GM18867 (cell line): ENCODE results near the gene ALDH3B2.
"Not testable (repeated sequence)": the region's sequence is repeated elsewhere in the genome, so short reads cannot be mapped to it uniquely, and the experiment has no call there.

Source experiments
- ATAC-seq: cut with Tn5 transposase; IDR thresholded peaks from one replicate; pipeline ENCODE4 v1.9.1; 2021; ENCODE audit warnings: mild to moderate bottlenecking, moderate library complexity; ENCODE audit not compliant: unreplicated experiment

The ALDH3B2 gene

DNA sequence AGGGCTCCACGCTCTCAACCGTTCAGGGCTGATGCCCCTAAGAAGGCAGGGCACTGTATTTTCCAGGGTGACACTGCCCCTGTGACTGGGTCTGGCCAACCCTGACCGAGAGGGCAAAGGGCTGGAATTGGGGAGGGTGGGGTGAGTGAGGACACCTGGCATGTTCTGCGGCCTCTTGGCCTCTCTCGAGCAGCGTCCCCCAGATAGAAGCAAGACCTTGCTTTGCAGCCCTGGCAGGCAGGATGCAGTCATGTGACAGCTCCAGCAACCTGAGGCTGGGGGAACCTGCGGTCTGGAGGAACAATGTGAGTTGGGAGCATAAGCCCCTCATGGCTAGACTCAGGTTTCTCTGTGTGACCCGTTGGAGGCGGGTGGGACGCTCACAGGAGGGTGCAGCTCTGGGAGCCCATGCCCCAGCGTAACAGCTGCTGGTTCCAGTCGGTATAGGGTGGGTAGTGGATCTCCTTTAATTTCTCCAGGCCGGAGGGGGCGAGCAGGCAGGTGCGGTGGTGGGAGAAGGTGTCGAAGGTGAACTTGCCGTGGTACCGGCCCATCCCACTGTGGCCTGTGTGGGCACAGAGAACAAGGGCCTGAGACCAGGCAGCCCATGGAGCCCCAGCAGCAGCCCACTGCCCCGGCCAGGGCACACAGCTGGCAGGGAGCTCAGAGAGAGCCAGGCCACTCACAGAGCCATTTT, 11.4 kb downstream of the ALDH3B2 start:
- no peak for ATAC-seq

DNA sequence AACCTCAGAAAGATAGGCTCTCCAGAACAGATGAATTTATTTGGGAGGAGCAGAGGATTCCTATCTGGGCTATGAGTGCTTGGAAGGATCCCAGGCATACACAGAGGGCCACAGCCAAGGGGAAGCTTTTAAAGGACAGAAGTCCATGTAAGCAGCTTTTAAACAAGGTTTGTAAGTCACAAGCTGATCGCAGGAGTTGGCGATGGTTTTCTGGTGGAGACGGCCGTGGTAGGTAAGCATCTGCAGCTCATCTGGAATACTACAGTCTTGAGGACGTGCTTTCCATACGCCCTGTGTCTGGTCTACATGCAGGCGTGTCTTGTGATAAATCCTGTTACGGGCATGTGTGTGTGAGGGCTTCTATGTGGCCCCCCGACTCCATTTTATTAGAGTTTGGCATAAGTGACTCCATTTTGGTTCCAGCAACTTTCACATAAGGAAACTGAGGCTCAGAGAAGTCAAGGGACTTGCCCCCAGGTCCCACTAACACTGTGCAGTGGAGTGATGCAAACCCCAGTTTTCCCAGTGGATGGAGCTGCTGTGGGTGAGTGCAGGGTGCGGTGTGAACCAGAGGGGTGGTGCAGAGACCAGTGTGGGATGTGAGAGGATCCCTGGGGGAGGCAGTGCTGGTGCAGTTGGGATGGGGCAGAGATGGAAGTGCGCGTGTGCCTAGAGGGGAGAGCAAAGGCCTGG, 12.1 kb downstream of the ALDH3B2 start:
- ATAC-seq, result no peak

DNA sequence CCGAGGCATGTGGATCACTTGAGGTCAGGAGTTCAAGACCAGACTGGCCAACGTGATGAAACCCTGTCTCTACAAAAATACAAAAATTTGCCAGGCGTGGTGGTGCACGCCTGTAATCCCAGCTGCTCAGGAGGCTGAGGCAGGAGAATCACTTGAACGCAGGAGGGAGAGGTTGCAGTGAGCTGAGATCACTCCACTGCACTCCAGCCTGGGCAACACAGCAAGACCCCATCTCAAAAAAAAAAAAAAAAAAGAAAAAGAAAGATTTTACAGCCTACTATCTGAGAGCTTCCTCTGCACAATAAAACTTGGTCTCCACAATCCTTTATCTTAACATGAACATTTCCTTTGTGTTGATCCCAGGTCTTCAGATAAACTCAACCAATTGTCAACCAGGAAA, 13.7 kb downstream of the ALDH3B2 start:
- ATAC-seq, result not testable (repeated sequence)

DNA sequence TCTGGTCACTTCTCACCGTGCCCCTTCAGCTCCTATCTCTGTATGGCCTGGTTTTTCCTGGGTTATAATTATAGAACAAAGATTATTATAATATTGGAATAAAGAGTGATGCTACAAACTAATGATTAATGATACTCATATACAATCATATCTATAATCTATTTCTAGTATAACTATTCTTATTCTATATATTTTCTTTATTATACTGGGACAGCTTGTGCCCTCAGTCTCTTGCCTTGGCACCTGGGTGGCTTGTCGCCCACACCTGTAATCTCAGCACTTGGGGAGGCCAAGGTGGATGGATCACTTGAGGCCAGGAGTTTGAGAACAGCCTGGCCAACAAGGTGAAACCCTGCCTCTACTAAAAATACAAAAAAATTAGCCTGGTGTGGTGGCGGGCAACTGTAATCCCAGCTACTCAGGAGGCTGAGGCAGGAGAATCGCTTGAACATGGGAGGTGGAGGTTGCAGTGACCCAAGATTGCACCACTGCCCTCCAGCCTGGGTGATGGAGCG, 14.7 kb downstream of the ALDH3B2 start:
- not testable (repeated sequence) for ATAC-seq

DNA sequence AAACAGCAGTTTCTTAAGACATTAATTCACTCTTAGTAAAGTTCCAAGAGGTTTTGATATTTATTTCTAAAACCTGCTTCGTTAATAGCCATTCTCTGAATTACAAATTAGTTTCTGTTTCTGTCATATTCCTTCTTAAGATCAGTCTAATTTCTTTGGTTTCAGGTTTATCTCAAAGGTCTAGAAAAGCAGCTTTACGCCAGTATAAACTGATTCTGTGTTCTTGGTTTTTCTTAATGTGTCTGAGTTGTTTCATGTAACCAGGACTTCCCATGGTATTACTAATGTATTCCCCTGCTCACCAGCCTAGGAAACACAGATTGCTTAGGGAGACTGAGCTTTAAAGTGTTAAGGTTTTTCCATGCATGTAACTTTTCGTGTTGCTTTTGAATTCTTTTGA, 17.1 kb downstream of the ALDH3B2 start:
- ATAC-seq, result no peak

DNA sequence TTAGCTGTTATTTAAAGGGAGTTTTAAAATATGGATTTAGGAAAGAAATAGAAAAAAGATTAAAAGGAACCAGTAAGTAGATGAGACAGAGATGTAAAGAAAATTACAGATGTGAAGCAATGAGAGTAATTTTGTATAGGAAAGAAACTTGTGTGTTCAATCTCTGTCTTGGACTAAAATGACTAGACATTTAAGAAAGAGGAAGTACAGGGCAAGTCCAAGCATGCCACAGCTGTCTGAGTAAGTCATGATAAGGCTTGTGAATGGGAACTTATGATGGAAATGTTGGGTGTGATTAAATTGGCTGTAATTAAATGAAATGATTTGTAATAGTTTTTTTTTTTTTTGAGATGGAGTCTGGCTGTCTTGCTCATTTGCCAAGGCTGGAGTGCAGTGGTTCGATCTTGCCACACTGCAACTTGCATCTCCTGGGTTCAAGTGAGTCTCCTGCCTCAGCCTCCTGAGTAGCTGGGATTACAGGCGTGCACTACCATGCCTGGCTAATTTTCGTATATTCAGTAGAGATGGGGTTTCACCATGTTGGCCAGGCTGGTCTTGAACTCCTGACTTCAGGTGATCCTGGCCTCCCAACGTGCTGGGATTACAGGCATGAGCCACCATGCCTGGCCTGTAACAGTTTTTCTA, 18.0 kb downstream of the ALDH3B2 start:
- no peak for ATAC-seq

DNA sequence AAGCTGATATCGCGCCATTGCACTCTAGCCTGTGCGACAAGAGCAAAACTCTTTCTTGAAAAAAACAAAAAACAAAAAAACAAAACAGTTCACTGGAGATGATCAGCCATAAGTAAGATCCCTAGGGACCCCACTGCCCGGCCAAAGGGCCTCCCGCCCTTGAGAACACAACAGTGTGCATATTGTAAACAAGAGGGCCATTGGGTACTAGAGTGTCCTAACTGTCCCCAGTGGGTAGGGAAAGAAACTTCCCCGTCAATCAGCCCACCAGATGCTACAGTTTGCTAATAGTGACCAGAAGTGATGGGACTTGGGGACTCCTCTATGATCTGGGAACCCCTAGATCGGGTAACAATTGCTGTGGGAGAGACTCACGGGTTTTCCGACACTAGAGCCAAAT, 20.2 kb downstream of the ALDH3B2 start:
- no peak for ATAC-seq

DNA sequence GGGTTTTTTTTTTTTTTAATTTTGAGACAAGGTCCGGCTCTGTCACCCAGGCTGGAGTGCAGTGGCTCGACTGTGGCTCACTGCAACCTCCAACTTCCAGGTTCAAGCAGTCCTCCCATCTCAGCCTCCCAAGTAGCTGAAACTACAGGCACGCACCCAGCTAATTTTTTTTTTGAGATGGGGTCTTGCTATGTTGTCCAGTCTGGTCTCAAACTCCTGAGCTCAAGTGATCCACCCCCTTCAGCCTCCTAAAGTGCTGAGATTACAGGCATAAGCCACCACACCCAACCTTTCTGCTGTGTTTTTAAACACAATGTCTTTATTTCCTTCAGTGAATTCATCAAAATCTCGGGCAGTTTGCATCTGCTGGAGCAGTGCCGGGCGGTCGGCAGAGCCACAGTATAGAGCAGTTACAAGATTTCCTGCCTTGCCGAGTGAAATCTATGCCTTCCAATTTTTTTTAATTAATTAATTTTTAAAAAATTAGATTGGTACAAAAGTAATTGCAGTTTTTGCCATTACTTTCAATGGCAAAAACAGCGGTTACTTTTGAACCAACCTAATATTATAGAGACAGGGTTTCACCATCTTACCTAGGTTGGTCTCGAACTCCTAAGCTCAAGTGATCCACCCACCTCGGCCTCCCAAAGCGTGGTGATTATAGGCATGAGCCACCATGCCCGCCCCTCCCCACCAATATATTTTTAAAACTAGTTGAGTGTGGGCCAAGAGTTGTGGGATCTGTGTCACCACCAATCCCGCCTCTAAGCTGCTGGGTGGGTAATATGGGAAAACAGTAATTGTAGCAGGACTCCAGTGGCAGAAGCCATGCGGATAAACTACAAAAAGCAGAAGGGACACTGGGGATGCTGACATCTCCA, 21.2 kb downstream of the ALDH3B2 start:
- no peak for ATAC-seq

DNA sequence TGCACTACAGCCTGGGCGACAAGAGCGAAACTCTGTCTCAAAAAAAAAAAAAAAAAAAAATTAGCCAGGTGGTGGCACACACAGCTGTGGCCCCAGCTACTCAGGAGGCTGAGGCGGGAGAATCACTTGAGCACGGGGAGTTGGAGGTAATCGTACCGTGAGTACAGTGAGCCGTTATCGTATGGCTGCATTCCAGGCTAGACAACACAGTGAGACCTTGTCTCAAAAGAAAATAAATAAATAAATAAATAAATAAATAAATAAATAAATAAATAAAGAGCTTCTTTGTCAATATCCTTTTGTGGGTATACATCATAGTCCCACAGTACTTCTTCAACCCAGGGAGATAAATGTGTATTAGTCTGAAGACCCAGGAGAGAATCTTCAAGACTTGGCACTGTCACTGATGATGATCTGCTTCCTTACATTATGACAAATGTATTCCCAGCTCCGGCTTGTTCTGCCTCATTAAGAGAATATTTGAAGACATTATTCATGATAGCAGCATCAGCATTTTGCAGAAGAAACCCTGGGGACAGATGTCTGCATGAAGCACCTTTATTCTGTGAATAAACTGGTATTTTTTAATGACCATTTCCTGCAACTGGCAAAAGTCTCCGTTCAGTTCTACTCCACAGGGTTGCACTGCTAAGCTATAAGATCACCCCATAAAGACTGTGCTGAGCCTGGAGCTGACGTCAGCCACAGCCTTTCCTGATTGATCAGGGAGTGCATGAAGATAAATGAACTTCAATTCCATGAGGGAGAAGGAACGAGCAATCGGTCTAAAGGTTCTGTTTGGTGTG, 22.2 kb downstream of the ALDH3B2 start:
- ATAC-seq, result no peak

DNA sequence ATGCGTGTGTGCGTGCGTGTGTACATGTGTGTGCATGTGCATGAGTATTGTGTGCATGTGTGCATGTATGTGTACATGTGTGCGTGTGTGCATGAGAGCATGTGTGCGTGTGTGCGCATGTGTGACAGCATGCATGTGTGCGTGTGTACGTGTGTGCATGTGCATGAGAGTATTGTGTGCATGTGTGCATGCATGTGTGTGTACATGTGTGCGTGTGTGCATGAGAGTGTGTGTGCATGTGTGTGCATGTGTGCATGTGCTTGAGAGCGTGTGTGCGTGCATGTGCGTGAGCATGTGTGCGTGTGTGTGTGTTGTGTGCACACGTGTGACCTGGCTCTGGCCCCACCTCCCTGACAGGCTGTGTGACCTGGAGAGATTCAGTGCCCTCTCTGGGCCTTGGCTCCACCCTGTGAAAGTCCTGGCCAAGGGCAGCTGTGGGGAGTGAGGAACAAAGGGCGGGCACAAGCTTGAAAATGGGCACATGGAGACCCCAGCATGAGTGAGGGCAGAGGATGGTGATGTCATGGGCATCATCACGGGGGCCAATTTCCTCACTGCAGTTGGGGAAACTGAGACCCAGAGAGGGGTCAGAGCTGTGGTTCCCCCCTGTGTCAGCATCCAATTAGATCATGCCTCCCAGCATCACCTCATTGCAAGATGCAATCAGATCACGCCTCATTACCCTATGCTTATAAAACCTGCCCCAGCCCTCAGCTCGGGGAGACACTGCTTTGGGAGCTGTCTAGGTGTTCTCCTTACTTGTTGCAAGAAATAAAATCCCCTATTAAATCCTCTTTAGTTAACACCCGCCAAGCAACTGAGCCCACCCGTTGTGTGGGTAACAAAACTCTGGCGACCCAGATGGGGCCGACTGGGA, 24.6 kb downstream of the ALDH3B2 start:
- ATAC-seq, result no peak

DNA sequence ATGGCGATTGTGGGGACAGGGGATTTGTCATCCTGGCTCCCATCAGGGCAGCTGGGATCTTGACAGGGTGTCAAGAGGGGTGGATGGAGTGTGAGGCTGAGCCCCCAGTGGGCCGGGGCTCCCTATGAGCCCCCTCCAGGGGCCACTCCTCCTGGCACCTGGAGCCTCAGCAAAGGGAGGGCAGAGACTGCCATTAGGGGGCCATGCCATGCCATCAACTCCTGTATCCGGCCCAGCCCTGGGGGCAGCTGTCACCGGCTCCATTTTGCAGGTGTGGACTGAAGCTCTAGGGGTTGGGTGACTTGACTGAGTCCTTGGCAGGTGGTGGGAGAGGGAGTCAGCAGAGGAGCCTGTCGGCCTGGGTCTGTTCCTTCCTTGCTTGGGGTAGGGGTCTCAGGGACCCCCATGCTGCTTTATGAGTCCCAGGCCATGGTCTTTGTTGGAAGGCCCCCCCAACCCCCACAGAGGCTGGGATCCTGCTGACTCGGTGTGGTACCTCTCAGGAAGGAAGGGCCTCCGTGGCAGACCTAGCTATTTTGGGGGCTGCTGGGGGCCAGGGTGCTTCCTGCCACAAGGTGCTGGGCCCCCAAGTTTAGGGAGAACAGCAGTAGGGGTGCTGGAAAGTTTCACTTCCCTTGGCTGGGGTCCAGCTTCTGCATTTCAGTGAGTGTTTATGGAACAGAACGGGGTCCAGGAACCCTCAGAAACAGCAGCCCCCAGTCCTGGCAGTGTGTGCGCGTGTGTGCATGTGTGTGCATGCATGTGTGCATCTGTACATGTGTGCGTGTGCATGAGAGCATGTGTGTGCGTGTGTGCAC, 25.4 kb downstream of the ALDH3B2 start:
- ATAC-seq, result no peak

DNA sequence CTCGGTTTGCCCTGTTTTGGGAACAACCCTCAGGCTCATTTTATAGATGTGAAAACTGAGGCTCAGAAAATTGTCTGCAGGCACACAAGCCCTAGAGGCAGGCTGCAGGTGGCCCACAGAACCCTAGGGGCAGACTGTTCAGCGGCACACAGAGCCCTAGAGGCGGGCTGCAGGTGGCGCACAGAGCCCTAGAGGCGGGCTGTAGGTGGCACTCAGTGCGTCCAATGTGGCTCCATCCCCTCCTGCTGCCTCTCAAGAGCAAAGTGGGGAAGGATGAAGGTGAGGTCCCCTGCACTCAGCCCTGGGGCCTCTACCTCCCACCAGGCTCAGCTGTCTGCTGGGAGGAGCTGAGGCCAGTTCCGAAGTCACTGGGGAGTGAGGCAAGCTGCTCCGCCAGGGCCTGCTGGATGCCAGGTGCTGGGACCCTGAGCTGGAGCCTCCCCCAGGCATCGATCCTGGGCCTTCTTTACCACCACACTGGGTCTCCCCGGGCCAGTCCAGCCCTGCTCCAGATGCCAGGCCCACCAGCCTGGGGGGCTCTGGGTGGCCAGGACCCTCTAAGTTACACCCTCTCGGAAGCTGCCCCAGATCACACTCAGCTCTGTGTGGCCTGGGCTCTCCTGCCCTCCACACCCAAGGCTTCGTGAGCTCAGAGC, 26.2 kb downstream of the ALDH3B2 start:
- peak; percentile 70 for ATAC-seq

DNA sequence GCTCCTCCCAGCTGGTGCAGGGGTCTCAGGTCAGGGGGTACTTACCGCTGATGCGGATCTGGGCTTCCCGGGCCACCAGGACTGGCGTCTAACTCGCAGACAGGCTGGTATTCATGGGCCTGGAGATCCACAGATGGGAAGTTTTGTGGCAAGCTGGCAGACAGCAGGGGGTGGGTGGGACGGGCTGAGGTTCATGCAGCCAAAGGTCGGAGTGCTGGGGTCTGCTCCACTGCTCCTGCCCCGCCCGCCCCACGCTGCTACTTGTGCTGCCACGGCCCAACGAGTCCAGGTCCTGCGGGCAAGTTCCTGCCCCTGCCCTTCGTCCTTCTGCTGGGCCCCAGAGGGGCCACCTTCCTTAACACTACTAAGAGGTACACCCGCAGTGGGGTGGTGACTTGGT, 27.0 kb downstream of the ALDH3B2 start:
- no peak for ATAC-seq

DNA sequence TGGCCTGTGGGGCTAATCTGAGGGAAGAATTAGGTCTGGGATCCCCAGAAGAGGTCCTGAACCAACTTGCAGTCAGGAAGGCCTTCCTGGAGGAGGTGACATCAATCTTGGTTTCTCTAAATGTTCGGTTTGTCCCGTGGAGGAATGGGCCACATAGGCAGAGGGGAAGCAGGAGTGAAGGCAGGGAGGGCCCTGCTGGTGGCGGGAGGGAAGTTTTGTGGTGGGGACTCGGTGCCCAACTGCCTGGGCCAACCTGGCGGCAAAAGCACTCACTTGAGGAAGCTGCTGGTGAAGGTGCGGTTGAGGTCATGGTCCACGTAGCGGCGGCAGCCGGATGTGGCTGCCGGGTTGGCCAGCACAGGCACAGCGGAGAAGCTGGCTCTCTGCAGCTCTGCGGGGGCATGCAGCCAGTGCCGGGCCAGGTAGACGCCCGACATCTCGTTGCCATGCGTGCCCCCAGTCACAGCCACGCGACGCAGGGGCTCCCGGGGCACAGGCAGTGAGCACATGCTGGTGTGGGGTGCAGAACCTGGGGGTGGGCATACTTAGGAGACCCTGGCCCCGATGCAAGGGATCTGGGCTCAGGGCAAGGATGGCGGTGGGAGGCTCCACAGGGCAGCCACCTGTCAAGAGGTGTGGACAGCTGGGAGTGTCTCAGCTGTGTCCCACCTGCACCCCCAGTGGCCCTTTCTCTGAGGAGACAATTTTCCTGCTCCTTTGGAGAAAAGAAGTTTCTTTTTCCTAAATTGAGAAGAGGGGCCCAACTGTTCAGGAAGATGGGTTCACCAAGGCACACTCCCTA, 27.7 kb downstream of the ALDH3B2 start:
- no peak for ATAC-seq

DNA sequence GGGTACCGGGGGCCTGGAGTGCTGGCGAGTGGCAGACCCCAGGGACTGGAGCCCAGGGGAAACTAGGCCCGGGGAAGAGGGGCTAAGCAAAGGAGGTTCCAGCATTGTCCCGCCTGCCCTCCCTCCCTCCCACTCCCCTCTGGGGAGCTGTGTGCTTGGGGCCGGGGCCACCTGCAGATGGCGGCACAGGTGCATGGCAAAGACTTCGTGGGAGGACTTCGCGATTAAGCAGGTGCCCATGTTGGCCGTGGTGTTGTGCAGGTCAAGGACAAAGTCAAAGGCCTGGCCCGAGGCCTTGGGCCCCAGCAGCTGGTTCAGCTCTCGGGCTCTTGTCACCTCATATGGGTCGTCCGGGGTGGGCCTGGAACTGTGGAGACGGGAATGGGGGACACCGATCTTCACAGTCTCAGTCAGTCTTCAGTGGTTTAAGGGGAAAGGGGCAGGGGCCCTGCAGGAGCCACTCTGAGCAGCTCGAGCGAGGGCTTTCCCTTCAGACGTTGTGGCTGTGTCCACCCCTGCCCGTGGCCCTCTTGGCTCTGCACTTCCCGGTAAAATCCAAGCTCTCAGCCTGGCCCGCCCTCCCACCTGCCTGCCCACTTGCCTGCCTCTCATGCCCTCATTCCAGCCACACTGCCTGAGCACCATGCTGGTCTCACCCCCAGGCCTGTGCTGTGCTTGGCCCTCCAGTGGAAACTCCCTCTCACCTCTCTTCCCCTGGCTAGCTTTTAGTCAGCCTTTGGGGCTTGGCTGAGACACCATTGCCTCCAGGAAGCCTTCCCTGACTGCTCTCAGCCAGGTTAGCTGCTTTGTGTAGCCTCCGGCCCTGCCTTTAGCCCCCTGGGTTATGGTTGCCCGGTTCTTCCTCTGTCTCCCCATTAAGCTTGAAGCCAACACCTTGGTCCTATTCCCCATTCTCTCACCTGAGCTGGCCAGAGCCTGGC, 28.6 kb downstream of the ALDH3B2 start:
- no peak for ATAC-seq
